GM19455 (cell line): ENCODE results near the gene SCART1.
"Not testable (repeated sequence)": the region's sequence is repeated elsewhere in the genome, so short reads cannot be mapped to it uniquely, and the experiment has no call there.

ENCODE experiments used
- ATAC-seq: cut with Tn5 transposase; IDR thresholded peaks from one replicate; pipeline ENCODE4 v1.9.1; 2021; ENCODE audit not compliant: unreplicated experiment

The SCART1 gene

GRCh38 chr10:133469205-133469604 is 15.5 kb downstream of the SCART1 start:
- ATAC-seq = not testable (repeated sequence)

GRCh38 chr10:133471300-133472109 is 17.8 kb downstream of the SCART1 start:
- no peak for ATAC-seq

- ATAC-seq = no peak
Observed at GRCh38 chr10:133473270-133473669, 19.5 kb downstream of the SCART1 start.

GRCh38 chr10:133474027-133474426 is 20.3 kb downstream of the SCART1 start:
- ATAC-seq = no peak

GRCh38 chr10:133474665-133475424 is 21.1 kb downstream of the SCART1 start:
- no peak for ATAC-seq

- no peak for ATAC-seq
Observed at GRCh38 chr10:133475425-133475734, 21.6 kb downstream of the SCART1 start.

GRCh38 chr10:133475821-133476640 is 22.3 kb downstream of the SCART1 start:
- no peak for ATAC-seq

GRCh38 chr10:133476641-133476990 is 22.9 kb downstream of the SCART1 start:
- ATAC-seq = no peak

GRCh38 chr10:133481086-133481643 is 27.4 kb downstream of the SCART1 start:
- ATAC-seq = no peak

- no peak for ATAC-seq
Observed at GRCh38 chr10:133481657-133482056, 27.9 kb downstream of the SCART1 start.

GRCh38 chr10:133484818-133485217 is 31.1 kb downstream of the SCART1 start:
- no peak for ATAC-seq

GRCh38 chr10:133487085-133487484 is 33.3 kb downstream of the SCART1 start:
- ATAC-seq = no peak

- ATAC-seq = no peak
Observed at GRCh38 chr10:133488354-133488753, 34.6 kb downstream of the SCART1 start.

- ATAC-seq = no peak
Observed at GRCh38 chr10:133489816-133490588, 36.3 kb downstream of the SCART1 start.

- ATAC-seq = not testable (repeated sequence)
Observed at GRCh38 chr10:133493562-133493961, 39.8 kb downstream of the SCART1 start.

GRCh38 chr10:133497363-133497762 is 43.6 kb downstream of the SCART1 start:
- ATAC-seq = not testable (repeated sequence)

- ATAC-seq = not testable (repeated sequence)
Observed at GRCh38 chr10:133499176-133499575, 45.4 kb downstream of the SCART1 start.

GRCh38 chr10:133500897-133501296 is 47.2 kb downstream of the SCART1 start:
- ATAC-seq = not testable (repeated sequence)

- no peak for ATAC-seq
Observed at GRCh38 chr10:133509700-133510099, 56.0 kb downstream of the SCART1 start.

- no peak for ATAC-seq
Observed at GRCh38 chr10:133511408-133511807, 57.7 kb downstream of the SCART1 start.
